ENCODE results near the gene PTPN14.

Gene PTPN14

GRCh38 chr1:214514032-214514818 lies 37.2 kb downstream of the PTPN14 start:
- CTCF ChIA-PET, result interaction anchor here (0.6 kb wide), 1 partner anchor 124 kb away, joined by 4 read pairs; no protein-coding TSS in a partner anchor
- peaks cover 33% of the 10 kb centered on the region for H3K4me1 ChIP-seq (ENCODE audit: control insufficient read depth, insufficient read depth, low read length)
- H3K36me3 ChIP-seq (ENCODE audit: control insufficient read depth in 2 of 2, insufficient read depth in 1 of 2, low read length in 2 of 2), result peaks cover 0 to 3% of the 10 kb centered on the region in 2 experiments; a peak in 1 of 3 replicates
- no peaks in the 10 kb centered on the region; the same call in 1 of the 2 replicates for H3K9me3 ChIP-seq (ENCODE audit: control insufficient read depth, insufficient read depth, low read depth, low read length)
- H3K4me3 ChIP-seq (ENCODE audit: low read depth, low read length), result no peak overlapping the region
- POLR2A ChIA-PET, result interaction anchor here (0.7 kb wide), 1 partner anchor 165 kb away, joined by 4 read pairs; no protein-coding TSS in a partner anchor
- H3K27ac ChIP-seq (ENCODE audit: extremely low read depth, low read depth, low read length), result peak overlapping the region; percentile 41
- TF ChIP-seq TCF7L2 (IDR thresholded peaks at IDR 0.05; ENCODE audit: borderline replicate concordance, low read depth, low read length) (peak; percentile 63; the same call in 1 of the 2 replicates), ZNF624 (tag by site-specific recombination; IDR thresholded peaks at IDR 0.05) (no peak), ZNF423 (tag by site-specific recombination; IDR thresholded peaks at IDR 0.05) (peak; percentile 85), ZNF37A (tag by site-specific recombination; IDR thresholded peaks at IDR 0.05) (no peak), PRDM2 (tag by site-specific recombination; IDR thresholded peaks at IDR 0.05; ENCODE audit: borderline replicate concordance) (no peak), ZBTB8A (tag by site-specific recombination; IDR thresholded peaks at IDR 0.05) (peak; percentile 81), ZBTB17 (tag by site-specific recombination; IDR thresholded peaks at IDR 0.05) (peak; percentile 82; the same call in 1 of the 2 replicates), ZNF768 (tag by site-specific recombination; IDR thresholded peaks at IDR 0.05) (no peak), ZNF19 (tag by site-specific recombination; IDR thresholded peaks at IDR 0.05; ENCODE audit: low read depth) (no peak), ZNF362 (tag by site-specific recombination; IDR thresholded peaks at IDR 0.05) (no peak), ZNF335 (tag by site-specific recombination; conservative IDR thresholded peaks at IDR 0.05) (peak; percentile 69), GLIS1 (tag by site-specific recombination; IDR thresholded peaks at IDR 0.05) (peak; percentile 99), ZBTB10 (tag by site-specific recombination; IDR thresholded peaks at IDR 0.05) (no peak), YY1 (tag by site-specific recombination; IDR thresholded peaks at IDR 0.05) (peak; percentile 38; the same call in 1 of the 2 replicates), ZNF174 (tag by site-specific recombination; IDR thresholded peaks at IDR 0.05) (no peak), ZNF426 (tag by site-specific recombination; IDR thresholded peaks at IDR 0.05) (no peak), TSHZ1 (tag by site-specific recombination; IDR thresholded peaks at IDR 0.05; ENCODE audit: borderline replicate concordance) (peak; percentile 45; the same call in 1 of the 2 replicates), ZNF843 (tag by site-specific recombination; IDR thresholded peaks at IDR 0.05) (peak; percentile 94), SALL2 (tag by site-specific recombination; IDR thresholded peaks at IDR 0.05; ENCODE audit: borderline replicate concordance) (no peak), OSR2 (tag by site-specific recombination; IDR thresholded peaks at IDR 0.05) (peak; percentile 94), ZIC2 (tag by site-specific recombination; IDR thresholded peaks at IDR 0.05) (peak; percentile 94), ZNF596 (tag by site-specific recombination; IDR thresholded peaks at IDR 0.05) (peak; percentile 49; the same call in 1 of the 2 replicates), ZSCAN16 (tag by site-specific recombination; IDR thresholded peaks at IDR 0.05) (no peak), KLF1 (tag by site-specific recombination; IDR thresholded peaks at IDR 0.05) (no peak)

All from HEK293 (cell line).